IgD-negative memory B cell (primary cell): ENCODE data around the gene MYCBPAP. TPM values are rescaled to one million over a fixed set of nuclear protein-coding genes. Genes with fewer than 3 reads are reported as not detected.

ENCODE experiments used
- H3K27ac Mint-ChIP-seq, 3 donors: one replicate each; pipeline ENCODE4 v1.8.0; 2020 to 2022; ENCODE audit warnings: mild to moderate bottlenecking in 3 of 3, mixed read lengths in 3 of 3, moderate library complexity in 1 of 3
- H3K27me3 Mint-ChIP-seq: one replicate; pipeline ENCODE4 v1.8.0; 2021; ENCODE audit warnings: mixed read lengths
- H3K36me3 Mint-ChIP-seq: one replicate; pipeline ENCODE4 v1.8.0; 2020; ENCODE audit warnings: mild to moderate bottlenecking, mixed read lengths
- H3K4me1 Mint-ChIP-seq, 3 donors: one replicate each; pipeline ENCODE4 v1.8.0; 2020 to 2022; ENCODE audit warnings: mixed read lengths in 3 of 3, mild to moderate bottlenecking in 1 of 3
- H3K4me3 Mint-ChIP-seq, 4 donors: one replicate each; pipeline ENCODE4 v1.8.0; 2020 to 2022; ENCODE audit warnings: mild to moderate bottlenecking in 4 of 4, mixed read lengths in 4 of 4, moderate library complexity in 3 of 4
- H3K9me3 Mint-ChIP-seq, 3 donors: one replicate each; pipeline ENCODE4 v1.8.0; 2020 to 2021; ENCODE audit warnings: mixed read lengths in 3 of 3, mild to moderate bottlenecking in 1 of 3
- polyA plus RNA-seq: library from polyadenylated mRNA; unstranded; fragments of 300-500 nt; fragmentation: Illumina TruSeq; gene quantifications from one replicate; pipeline ENCODE4 v1.2.3, GENCODE V29; 2021

The MYCBPAP gene
- polyA plus RNA-seq, 1 donor from 2014 or later: 1.3 TPM

DNA sequence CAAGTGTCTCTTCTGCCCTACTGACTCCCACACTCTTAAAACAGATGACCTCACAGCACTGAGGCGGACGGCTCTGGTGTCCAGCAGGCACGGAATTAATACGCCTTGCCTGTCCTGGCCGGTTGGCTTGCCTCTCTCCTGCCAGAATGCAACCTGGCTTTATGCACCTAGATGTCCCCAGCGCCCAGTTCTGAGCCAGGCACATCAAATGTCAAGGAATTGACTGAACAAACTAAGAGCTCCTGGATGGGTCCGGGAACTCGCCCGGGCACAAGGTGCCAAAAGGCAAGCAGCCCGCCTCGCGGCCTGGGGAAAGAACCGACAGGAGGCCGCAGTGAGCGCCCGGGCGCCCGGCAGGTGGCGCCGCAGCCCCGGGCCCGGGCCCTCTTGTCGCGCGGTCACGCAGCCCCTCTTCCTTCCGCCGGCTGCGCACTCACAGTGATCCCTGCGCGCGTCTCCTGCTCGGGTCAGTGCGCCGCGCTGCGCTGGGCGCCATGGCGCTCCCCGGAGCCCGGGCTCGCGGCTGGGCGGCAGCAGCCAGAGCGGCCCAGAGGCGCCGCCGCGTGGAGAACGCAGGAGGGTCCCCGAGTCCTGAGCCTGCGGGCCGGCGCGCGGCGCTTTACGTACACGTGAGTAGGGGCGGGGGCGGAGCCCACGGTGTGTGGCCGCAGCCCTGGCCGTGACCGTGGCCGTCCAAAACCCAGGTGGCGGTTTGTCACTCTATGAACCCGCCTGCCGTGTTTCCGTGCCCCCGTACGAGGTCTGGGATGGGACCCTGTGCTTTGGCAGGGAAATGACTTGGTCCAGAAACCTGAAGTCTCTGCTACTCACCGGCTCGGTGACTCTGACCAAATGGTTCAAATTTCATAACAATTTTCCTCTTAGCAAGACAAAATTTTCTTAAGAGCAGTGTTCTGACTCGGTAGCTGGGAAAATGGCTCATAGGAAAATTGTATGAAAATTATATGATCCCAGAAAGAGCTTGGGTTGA is 29.6 kb upstream of the MYCBPAP start, which contains the start of gene RSAD1:
Gene RSAD1, plus strand, starts transcription at position 470 of the 991 bp plus-strand sequence. Its CDS starts 25 bp downstream, at position 495.
- Mint-ChIP-seq H3K27me3 (no peaks in the 10 kb centered on the region), H3K36me3 (peaks cover 2% of the 10 kb centered on the region), H3K4me3 (peak within 1 kb of the TSS; percentile 85 to 96 (median 88)), H3K9me3 (no peaks in the 10 kb centered on the region), H3K27ac (peak within 1 kb of the TSS; percentile 11 to 96 (median 74)), H3K4me1 (peaks cover 8 to 17% (median 13%) of the 10 kb centered on the region in 3 donors)

DNA sequence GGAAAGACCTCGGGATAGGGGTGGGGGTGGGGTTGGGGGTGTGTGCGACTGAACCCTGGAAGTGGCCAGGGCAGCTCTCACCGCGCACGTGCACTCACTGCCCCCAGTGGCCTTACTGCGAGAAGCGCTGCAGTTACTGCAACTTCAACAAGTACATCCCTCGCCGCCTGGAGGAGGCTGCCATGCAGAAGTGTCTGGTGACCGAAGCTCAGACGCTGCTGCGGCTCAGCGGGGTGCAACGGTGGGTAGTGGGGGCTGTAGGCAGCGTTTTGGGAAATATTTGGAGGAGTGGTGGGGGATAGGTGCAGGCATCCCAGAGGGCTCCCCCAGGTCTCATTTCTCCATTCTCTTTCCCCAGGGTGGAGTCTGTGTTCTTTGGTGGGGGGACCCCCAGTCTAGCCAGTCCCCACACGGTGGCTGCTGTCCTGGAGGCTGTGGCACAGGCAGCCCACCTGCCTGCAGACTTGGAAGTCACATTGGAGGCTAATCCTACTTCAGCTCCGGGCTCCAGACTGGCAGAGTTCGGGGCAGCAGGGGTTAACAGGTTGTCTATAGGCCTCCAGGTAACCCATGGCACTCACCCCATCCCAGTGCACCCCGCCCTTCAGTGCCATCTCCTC is 28.6 kb upstream of the MYCBPAP start:
- Mint-ChIP-seq H3K27ac (peak overlapping the region; percentile 11 to 70 (median 46)), H3K9me3 (no peaks in the 10 kb centered on the region), H3K36me3 (peaks cover 2% of the 10 kb centered on the region), H3K4me3 (peak overlapping the region; percentile 85 to 96 (median 88)), H3K4me1 (peaks cover 8 to 17% (median 13%) of the 10 kb centered on the region in 3 donors), H3K27me3 (no peaks in the 10 kb centered on the region)

DNA sequence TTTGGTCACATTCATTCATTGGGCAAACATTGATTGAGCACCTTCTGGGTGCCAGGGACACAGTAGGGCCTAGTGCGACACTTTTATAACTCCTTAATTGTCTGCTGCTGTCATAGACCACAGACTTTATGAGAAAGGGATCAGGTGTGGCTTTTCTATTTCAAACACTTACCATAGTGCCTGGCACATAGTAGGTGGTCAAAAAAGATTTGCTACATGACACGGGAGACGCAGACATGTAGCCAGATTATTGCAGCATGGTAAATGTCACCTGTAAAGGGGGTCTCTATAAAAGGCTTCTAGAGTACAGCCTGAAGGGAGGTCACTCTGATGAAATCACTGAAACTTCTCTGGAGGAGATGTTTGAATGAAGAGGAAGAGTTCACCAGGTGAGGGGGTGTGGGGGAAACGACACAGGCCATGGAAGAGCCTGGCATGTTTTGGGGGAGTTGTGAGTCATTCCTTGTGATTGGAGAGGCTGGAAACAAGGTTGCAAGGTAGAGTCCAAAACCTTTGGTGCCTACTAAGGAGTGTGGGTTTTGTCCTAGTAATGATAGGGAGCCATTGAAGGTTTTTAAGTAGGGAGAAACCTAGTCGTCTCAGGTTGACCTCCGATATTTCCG is 28.0 kb upstream of the MYCBPAP start:
- Mint-ChIP-seq H3K9me3 (no peaks in the 10 kb centered on the region), H3K27ac (peak overlapping the region in 1 of 3 donors; percentile 70), H3K4me1 (peaks cover 8 to 17% (median 13%) of the 10 kb centered on the region in 3 donors), H3K27me3 (no peaks in the 10 kb centered on the region), H3K4me3 (peak overlapping the region in 3 of 4 donors; percentile 85 to 96 (median 87)), H3K36me3 (peaks cover 6% of the 10 kb centered on the region)

DNA sequence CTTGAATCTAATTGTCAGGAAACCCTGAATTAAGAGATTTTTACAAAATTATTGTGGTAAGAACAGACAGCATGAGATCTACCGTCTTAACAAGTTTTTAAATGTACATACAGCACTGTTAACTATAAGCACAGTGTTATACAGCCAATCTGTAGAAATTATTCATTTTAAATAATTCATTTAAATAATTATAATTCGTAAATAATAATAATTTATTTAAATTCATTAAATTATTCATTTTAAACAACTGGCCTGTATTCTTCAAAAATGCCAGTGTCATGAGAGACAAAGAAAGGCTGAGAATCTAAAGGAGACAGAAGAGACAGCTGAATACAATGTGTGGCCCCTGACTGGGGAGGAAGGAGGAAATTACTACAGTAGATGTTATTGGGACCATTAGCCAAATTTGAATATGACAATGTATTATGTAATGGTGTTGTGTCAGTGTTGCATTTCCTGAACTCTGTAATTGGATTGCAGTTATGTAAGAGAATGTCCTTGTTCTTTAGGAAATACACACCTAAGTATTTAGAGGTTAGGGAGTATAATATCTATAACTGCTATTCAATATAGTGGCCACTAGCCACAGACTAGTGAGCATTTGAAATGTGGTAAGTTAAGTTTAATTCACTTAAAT is 27.3 kb upstream of the MYCBPAP start:
- peaks cover 6% of the 10 kb centered on the region for H3K36me3 Mint-ChIP-seq
- no peaks in the 10 kb centered on the region for H3K9me3 Mint-ChIP-seq
- H3K4me1 Mint-ChIP-seq: peaks cover 8 to 17% (median 13%) of the 10 kb centered on the region in 3 donors
- H3K27ac Mint-ChIP-seq: peak overlapping the region in 1 of 3 donors; percentile 70
- no peaks in the 10 kb centered on the region for H3K27me3 Mint-ChIP-seq
- peak overlapping the region in 1 of 4 donors; percentile 85 for H3K4me3 Mint-ChIP-seq

DNA sequence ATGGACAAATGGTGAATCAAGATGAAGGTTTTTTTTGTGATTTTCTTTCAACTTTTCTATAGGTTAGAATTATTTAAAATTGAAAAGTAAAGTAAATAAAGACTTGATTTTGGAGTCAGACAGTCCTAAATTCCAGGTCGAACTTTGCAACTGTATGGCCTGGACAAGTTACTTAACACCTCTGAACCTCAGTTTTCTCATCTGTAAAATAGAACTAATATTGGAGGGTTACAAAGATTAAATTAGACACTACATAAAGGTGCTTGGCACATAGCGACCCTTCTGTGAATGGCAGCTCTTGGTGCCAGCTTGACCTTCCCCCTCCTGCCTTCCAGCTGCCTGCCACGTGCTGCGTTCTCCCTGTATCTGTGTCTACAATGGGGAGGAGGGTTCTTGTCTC is 26.6 kb upstream of the MYCBPAP start:
- no peaks in the 10 kb centered on the region for H3K27me3 Mint-ChIP-seq
- peak overlapping the region in 1 of 3 donors; percentile 56 for H3K27ac Mint-ChIP-seq
- H3K4me1 Mint-ChIP-seq: peaks cover 8 to 13% (median 13%) of the 10 kb centered on the region in 3 donors
- H3K36me3 Mint-ChIP-seq: peaks cover 6% of the 10 kb centered on the region
- H3K9me3 Mint-ChIP-seq: no peaks in the 10 kb centered on the region
- H3K4me3 Mint-ChIP-seq: peak overlapping the region in 1 of 4 donors; percentile 69

DNA sequence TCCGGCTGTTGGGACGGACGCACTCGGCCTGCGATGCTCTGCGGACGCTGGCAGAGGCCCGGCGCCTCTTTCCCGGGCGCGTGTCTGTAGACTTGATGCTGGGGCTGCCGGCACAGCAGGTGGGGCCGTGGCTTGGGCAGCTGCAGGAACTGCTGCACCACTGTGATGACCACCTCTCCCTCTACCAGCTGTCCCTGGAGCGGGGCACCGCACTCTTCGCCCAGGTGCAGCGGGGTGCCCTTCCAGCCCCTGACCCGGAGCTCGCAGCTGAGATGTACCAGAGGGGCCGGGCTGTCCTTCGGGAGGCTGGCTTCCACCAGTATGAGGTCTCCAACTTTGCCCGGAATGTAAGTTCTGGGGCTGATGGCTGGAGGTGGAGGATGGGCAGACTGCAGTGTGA is 26.1 kb upstream of the MYCBPAP start:
- H3K36me3 Mint-ChIP-seq: peaks cover 6% of the 10 kb centered on the region
- peak overlapping the region in 1 of 4 donors; percentile 69 for H3K4me3 Mint-ChIP-seq
- peak overlapping the region in 1 of 3 donors; percentile 56 for H3K27ac Mint-ChIP-seq
- H3K4me1 Mint-ChIP-seq: peaks cover 8 to 13% (median 13%) of the 10 kb centered on the region in 3 donors
- H3K9me3 Mint-ChIP-seq: no peaks in the 10 kb centered on the region
- no peaks in the 10 kb centered on the region for H3K27me3 Mint-ChIP-seq

DNA sequence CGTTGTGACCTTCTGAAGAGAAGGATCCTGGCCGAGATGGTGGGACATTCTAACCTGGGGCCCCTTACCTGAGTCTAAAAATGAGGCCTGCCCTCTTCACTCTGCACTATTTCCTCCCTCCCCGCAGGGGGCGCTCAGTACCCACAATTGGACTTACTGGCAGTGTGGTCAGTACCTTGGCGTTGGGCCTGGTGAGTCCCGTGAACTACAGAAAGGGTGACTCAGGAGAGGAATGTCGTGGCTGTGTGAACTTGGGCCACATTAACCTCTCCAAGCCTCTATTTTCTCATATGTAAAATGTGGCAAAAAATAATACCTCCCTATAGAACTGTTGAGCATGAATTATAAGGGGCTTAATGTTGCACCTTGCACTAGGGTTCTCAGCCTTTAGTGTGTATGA is 25.7 kb upstream of the MYCBPAP start:
- H3K27me3 Mint-ChIP-seq: no peaks in the 10 kb centered on the region
- H3K36me3 Mint-ChIP-seq: peaks cover 6% of the 10 kb centered on the region
- H3K27ac Mint-ChIP-seq: peak overlapping the region in 2 of 3 donors; percentile 56 to 86
- H3K9me3 Mint-ChIP-seq: no peaks in the 10 kb centered on the region
- peaks cover 8 to 13% (median 13%) of the 10 kb centered on the region in 3 donors for H3K4me1 Mint-ChIP-seq
- peak overlapping the region in 1 of 4 donors; percentile 69 for H3K4me3 Mint-ChIP-seq

DNA sequence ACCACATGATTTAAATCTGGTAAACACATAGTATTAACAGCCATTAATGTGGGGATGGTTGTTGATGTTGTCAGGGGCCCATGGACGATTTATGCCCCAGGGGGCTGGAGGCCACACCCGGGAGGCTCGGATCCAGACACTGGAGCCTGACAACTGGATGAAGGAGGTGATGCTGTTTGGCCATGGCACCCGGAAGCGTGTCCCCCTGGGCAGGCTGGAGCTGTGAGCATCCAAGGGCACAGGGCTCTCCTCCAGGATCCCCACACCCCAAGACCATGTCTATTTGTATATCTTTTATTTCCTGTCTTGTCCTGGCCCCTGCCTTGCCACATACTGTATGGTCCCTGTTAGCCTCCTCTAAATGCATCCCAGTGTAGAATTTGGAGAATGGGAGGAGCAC is 25.0 kb upstream of the MYCBPAP start:
- H3K27ac Mint-ChIP-seq: peak overlapping the region in 1 of 3 donors; percentile 27
- H3K9me3 Mint-ChIP-seq: no peaks in the 10 kb centered on the region
- H3K4me1 Mint-ChIP-seq: peaks cover 8 to 11% (median 9%) of the 10 kb centered on the region in 3 donors
- H3K27me3 Mint-ChIP-seq: no peaks in the 10 kb centered on the region
- H3K4me3 Mint-ChIP-seq: no peak overlapping the region
- peaks cover 6% of the 10 kb centered on the region for H3K36me3 Mint-ChIP-seq

DNA sequence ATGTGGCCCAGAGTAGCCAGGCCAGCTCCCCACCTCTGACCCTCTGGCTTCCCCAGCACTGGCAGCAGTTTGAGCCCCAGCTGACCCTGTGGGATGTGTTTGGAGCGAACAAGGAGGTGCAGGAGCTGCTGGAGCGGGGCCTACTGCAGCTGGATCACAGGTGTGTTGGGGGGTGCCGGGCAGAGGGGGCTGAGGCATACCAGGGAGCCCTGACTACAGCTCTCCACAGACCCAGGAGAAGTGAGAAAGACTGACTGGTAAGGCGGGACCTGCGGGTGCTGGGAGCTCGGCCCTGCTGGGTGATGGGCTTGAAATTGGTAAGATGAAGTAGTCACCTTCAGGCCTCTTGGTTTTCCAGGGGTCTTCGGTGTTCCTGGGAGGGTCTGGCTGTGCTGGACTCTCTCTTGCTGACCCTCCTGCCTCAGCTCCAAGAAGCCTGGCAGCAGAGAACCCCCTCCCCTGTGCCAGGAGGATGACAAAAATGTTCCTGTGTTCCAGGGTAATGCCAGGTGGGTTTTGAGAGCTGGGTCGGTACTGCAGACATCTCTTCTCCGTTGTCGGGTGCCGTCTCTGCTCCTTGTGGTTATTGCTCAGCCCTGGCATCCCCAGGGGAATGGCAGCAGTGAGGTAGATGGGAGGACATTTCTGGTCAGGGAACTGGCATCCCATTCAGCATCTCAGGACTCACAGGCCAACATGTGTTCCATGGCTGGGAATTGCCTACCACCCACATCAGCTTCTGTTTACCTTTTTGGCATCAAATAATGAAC is 23.7 kb upstream of the MYCBPAP start:
- peaks cover 2 to 8% (median 5%) of the 10 kb centered on the region in 3 donors for H3K4me1 Mint-ChIP-seq
- H3K9me3 Mint-ChIP-seq: no peaks in the 10 kb centered on the region
- peaks cover 8% of the 10 kb centered on the region for H3K36me3 Mint-ChIP-seq
- H3K27me3 Mint-ChIP-seq: no peaks in the 10 kb centered on the region
- peak overlapping the region in 1 of 3 donors; percentile 48 for H3K27ac Mint-ChIP-seq
- H3K4me3 Mint-ChIP-seq: no peak overlapping the region

DNA sequence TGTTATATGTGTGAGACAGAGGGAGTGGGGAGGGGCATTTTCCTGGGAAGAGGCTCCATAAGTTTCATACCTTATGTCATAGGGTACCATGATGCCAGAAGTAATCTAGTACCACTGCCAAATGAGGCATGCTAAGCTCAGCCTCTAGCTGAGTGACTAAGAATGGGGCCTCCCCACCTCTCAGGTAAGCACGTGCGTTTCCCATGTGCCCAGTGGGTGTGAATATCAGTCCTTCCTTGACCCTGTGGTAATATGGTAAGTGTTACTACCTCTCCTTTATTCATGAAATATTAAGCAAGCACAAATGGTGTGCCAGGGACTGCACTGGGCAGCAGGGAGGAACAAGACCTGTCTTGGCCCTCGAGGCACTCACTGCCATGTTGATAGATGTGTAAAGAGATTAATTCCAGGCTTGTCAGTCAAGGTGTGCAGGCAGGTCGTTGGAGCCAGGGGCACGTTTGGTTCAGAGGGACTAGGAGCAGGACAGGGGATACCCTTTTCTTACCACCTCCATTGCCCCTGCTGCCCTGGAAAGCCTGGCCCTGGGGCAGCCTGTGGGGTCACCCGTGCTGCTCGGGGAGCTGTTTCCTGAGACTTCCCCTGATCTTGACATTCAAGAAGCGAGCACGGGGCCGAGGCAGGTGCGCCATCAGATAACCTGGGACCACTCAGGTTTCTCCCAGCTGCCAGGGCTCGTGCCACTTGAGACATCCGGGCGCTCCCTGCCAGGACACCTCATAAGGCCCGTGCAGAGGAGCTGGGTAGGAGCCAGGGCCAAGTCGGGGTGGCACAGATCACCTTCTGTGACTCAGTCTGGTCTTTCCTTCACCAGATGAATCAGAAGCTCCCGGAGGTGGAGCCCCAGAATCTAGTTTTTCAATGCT is 20.8 kb upstream of the MYCBPAP start:
- no peaks in the 10 kb centered on the region for H3K9me3 Mint-ChIP-seq
- no peak overlapping the region for H3K4me3 Mint-ChIP-seq
- H3K36me3 Mint-ChIP-seq: peaks cover 12% of the 10 kb centered on the region
- H3K27ac Mint-ChIP-seq: no peak overlapping the region
- H3K27me3 Mint-ChIP-seq: no peaks in the 10 kb centered on the region
- H3K4me1 Mint-ChIP-seq: peaks cover 0 to 1% (median under 1%) of the 10 kb centered on the region in 3 donors

DNA sequence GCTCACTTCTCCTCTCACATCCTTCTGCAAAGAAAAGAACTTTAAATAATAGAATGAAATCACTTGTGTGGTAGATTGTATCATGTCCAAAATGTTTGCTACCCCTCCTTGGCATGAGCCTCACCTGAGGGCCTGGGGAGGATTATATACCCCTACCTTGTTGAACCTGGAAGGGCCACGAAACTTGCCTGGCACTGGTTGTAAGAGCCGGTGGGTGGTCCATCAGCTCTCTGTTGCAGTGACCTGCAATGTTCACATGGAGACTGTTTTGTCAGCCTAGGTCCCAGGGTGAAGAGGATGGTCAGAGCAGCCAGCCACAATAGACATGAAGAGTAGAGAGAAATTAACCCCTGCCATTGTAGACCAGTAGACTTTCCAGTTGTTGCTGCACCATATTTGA is 19.4 kb upstream of the MYCBPAP start:
- Mint-ChIP-seq H3K27ac (no peak overlapping the region), H3K9me3 (no peaks in the 10 kb centered on the region), H3K27me3 (no peaks in the 10 kb centered on the region), H3K36me3 (peaks cover 10% of the 10 kb centered on the region), H3K4me3 (no peak overlapping the region), H3K4me1 (peaks cover 0 to under 1% (median 0%) of the 10 kb centered on the region in 3 donors)

DNA sequence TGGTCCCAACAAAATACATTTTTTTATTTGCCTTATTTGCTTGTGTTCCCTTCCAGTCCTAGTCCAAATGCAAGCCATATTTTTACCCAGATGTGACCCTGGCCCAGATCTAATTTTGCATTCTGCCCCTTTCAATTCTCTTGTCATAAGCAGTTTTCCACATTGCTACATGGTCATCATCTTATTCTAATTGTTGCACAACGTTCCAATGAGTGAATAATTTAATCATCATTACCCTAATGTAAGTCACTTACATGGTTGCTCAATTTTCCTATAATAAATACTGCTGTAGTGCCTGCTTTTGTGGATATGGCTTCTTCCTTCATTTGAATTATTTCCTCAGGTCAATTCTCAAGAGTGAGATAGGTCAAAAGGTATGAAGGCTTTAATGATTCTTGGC is 16.7 kb upstream of the MYCBPAP start:
- Mint-ChIP-seq H3K27ac (no peak overlapping the region), H3K9me3 (no peaks in the 10 kb centered on the region), H3K4me1 (peaks cover 0 to 2% (median 0%) of the 10 kb centered on the region in 3 donors), H3K27me3 (no peaks in the 10 kb centered on the region), H3K36me3 (peaks cover 6% of the 10 kb centered on the region), H3K4me3 (no peak overlapping the region)

DNA sequence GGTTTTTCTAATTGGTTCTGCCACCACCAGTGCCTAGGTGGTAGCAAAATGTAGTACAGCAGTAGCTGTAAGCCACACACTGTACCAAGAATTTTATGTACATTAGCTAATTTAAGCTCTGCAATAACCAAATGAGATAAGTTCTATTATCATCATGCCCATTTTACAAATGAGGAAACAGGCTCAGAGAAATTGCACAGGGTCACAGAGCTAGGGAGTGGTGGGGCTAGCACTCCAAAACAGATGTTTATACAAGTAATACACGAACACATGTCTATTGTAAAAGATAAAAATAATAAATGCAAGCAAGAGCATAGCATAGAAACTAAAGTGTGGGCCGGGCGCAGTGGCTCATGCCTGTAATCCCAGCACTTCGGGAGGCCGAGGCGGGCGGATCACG is 16.0 kb upstream of the MYCBPAP start:
- Mint-ChIP-seq H3K9me3 (no peaks in the 10 kb centered on the region), H3K27me3 (no peaks in the 10 kb centered on the region), H3K36me3 (peaks cover 6% of the 10 kb centered on the region), H3K27ac (no peak overlapping the region), H3K4me3 (no peak overlapping the region), H3K4me1 (peaks cover 0 to 2% (median 0%) of the 10 kb centered on the region in 3 donors)
